IMR-90 (cell line): Measurements from ENCODE around the gene FXYD3. TPM values are rescaled to one million over a fixed set of nuclear protein-coding genes. Genes with fewer than 3 reads are reported as not detected.

ENCODE experiments used
- ATAC-seq: fragments of 200-7000 bp; cut with Tn5 transposase; 2 replicates; pipeline ENCODE4 v1.9.1; 2020; ENCODE audit warnings: low read depth, mild to moderate bottlenecking, moderate library complexity
- BruUV-seq: library from RNA; stranded (reverse); fragments of 400-500 nt; replicated peaks from 2 replicates; lab custom pipeline; 2021; lab: Mats Ljungman, UMichigan
- CTCF ChIA-PET: fragments of 300-600 bp; formaldehyde crosslinking; extraction: SDS; loops from one replicate; lab custom pipeline; 2021; ENCODE audit warnings: antibody characterized with exemption; lab: Yijun Ruan, JAX
- POLR2A ChIA-PET: fragments of 300-600 bp; sonication (Branson Sonifier 250); formaldehyde crosslinking; loops from one replicate; lab custom pipeline; 2022; ENCODE audit warnings: antibody characterized with exemption; ENCODE audit not compliant: unreplicated experiment; lab: Charles Lee
- DNase-seq: peaks from one replicate; pipeline ENCODE4 v3.0.0; 2013
- H2AFZ ChIP-seq: replicated peaks from 2 replicates; pipeline ENCODE3; 2013; ENCODE audit warnings: low read length, mild to moderate bottlenecking; ENCODE audit not compliant: poor library complexity
- H2AK5ac ChIP-seq: 2 replicates; pipeline ENCODE4 v1.6.1; 2013; ENCODE audit warnings: low read depth, low read length, inconsistent platforms
- H2AK9ac ChIP-seq: replicated peaks from 2 replicates; pipeline ENCODE3; 2013; ENCODE audit warnings: mild to moderate bottlenecking, low read depth, low read length, moderate library complexity; ENCODE audit not compliant: poor library complexity
- H2BK120ac ChIP-seq: 2 replicates; pipeline ENCODE4 v1.6.1; 2013; ENCODE audit warnings: low read depth, low read length, inconsistent platforms
- H2BK15ac ChIP-seq: 3 replicates; pipeline ENCODE4 v1.6.1; 2013; ENCODE audit warnings: low read depth, low read length, inconsistent platforms
- H2BK20ac ChIP-seq: 2 replicates; pipeline ENCODE4 v1.6.1; 2013; ENCODE audit warnings: low read depth, mild to moderate bottlenecking, inconsistent platforms, low read length, moderate library complexity
- H2BK5ac ChIP-seq: 2 replicates; pipeline ENCODE4 v1.6.1; 2013; ENCODE audit warnings: mild to moderate bottlenecking, low read depth, low read length, inconsistent platforms; ENCODE audit not compliant: poor library complexity, severe bottlenecking
- H3K14ac ChIP-seq: replicated peaks from 2 replicates; pipeline ENCODE4 v1.6.1; 2013; ENCODE audit warnings: low read depth, low read length, inconsistent platforms
- H3K18ac ChIP-seq: 2 replicates; pipeline ENCODE4 v1.6.1; 2013; ENCODE audit warnings: low read depth, low read length, control low read depth
- H3K23ac ChIP-seq: 2 replicates; pipeline ENCODE4 v1.6.1; 2013; ENCODE audit warnings: low read depth, low read length, inconsistent platforms
- H3K27ac ChIP-seq: 2 replicates; pipeline ENCODE4 v1.5.1; 2013; ENCODE audit warnings: mild to moderate bottlenecking, control low read depth, low read length; ENCODE audit not compliant: insufficient read depth
- H3K27me3 ChIP-seq: 2 replicates; pipeline ENCODE4 v1.6.1; 2013; ENCODE audit warnings: low read length; ENCODE audit not compliant: control insufficient read depth, insufficient read depth
- H3K36me3 ChIP-seq: 2 replicates; pipeline ENCODE4 v1.6.1; 2013; ENCODE audit warnings: low read length, mixed read lengths; ENCODE audit not compliant: control insufficient read depth, insufficient read depth
- H3K4ac ChIP-seq: 2 replicates; pipeline ENCODE4 v1.6.1; 2013; ENCODE audit warnings: low read depth, low read length, inconsistent platforms
- H3K4me1 ChIP-seq: 2 replicates; pipeline ENCODE4 v1.6.1; 2013; ENCODE audit warnings: low read length, mixed read lengths; ENCODE audit not compliant: control insufficient read depth, insufficient read depth
- H3K4me2 ChIP-seq: 2 replicates; pipeline ENCODE4 v1.6.1; 2013; ENCODE audit warnings: low read depth, mild to moderate bottlenecking, control low read depth, low read length, moderate library complexity
- H3K4me3 ChIP-seq: 2 replicates; pipeline ENCODE4 v1.5.1; 2013; ENCODE audit warnings: low read depth, mild to moderate bottlenecking, control low read depth, low read length, moderate library complexity; ENCODE audit not compliant: insufficient read depth
- H3K56ac ChIP-seq: 2 replicates; pipeline ENCODE4 v1.6.1; 2013; ENCODE audit warnings: low read length, inconsistent platforms; ENCODE audit not compliant: insufficient read depth; ENCODE audit errors: extremely low read depth
- H3K79me1 ChIP-seq, 2 experiments: 2 replicates each; pipeline ENCODE4 v1.6.1; 2013; ENCODE audit warnings: low read length in 2 of 2, inconsistent platforms in 1 of 2, low read depth in 1 of 2
- H3K9ac ChIP-seq: 2 replicates; pipeline ENCODE4 v1.6.1; 2013; ENCODE audit warnings: low read depth, low read length, control low read depth
- H3K9me1 ChIP-seq: 2 replicates; pipeline ENCODE4 v1.6.1; 2013; ENCODE audit warnings: low read length, inconsistent platforms; ENCODE audit not compliant: insufficient read depth
- H3K9me3 ChIP-seq: 2 replicates; pipeline ENCODE4 v1.6.1; 2013; ENCODE audit warnings: low read length; ENCODE audit not compliant: control insufficient read depth, insufficient read depth
- H4K20me1 ChIP-seq: 2 replicates; pipeline ENCODE4 v1.6.1; 2013; ENCODE audit warnings: low read length, inconsistent platforms; ENCODE audit not compliant: insufficient read depth
- H4K5ac ChIP-seq: 2 replicates; pipeline ENCODE4 v1.6.1; 2013; ENCODE audit warnings: mild to moderate bottlenecking, low read depth, low read length, control low read depth
- H4K8ac ChIP-seq, 2 experiments: 2 replicates each; pipeline ENCODE4 v1.6.1; 2013; ENCODE audit warnings: low read depth in 2 of 2, low read length in 2 of 2, control low read depth in 1 of 2, inconsistent platforms in 1 of 2
- H4K91ac ChIP-seq: 2 replicates; pipeline ENCODE4 v1.6.1; 2013; ENCODE audit warnings: low read depth, low read length, inconsistent platforms; ENCODE audit not compliant: insufficient read depth
- BHLHE40 ChIP-seq: fragments of 150-350 bp; IDR thresholded peaks from 2 replicates; pipeline ENCODE4 v1.6.1; 2016; ENCODE audit warnings: mild to moderate bottlenecking, low read depth, low read length
- MXI1 ChIP-seq: IDR thresholded peaks from 2 replicates; pipeline ENCODE4 v1.6.1; 2012; ENCODE audit warnings: low read depth, mild to moderate bottlenecking, low read length, moderate library complexity, borderline replicate concordance
- RAD21 ChIP-seq: IDR thresholded peaks from 2 replicates; pipeline ENCODE4 v1.6.1; 2012; ENCODE audit warnings: low read length, improper control_type of control experiment
- RCOR1 ChIP-seq: IDR thresholded peaks from 2 replicates; pipeline ENCODE4 v1.6.1; 2012; ENCODE audit warnings: mild to moderate bottlenecking, low read length, improper control_type of control experiment; ENCODE audit not compliant: insufficient replicate concordance
- RFX5 ChIP-seq: IDR thresholded peaks from 2 replicates; pipeline ENCODE4 v1.8.0; 2012; ENCODE audit warnings: low read depth, mild to moderate bottlenecking, low read length, moderate library complexity
- SMC3 ChIP-seq: fragments of 150-350 bp; IDR thresholded peaks from 2 replicates; pipeline ENCODE4 v1.6.1; 2016; ENCODE audit warnings: low read depth, mild to moderate bottlenecking, antibody characterized with exemption, low read length, moderate library complexity
- USF2 ChIP-seq: fragments of 150-350 bp; IDR thresholded peaks from 2 replicates; pipeline ENCODE4 v1.6.1; 2017; ENCODE audit warnings: mild to moderate bottlenecking, antibody characterized with exemption, low read length, low read depth
- WGBS, 2 experiments: methylation state at CpG; one replicate each; pipeline versions ENCODE4 v1.1.5 to v1.1.7; 2013; ENCODE audit warnings: missing lambda C conversion rate in 2 of 2; ENCODE audit not compliant: insufficient read length in 1 of 2; ENCODE audit errors: extremely low coverage in 2 of 2; 5-methylcytosine and 5-hydroxymethylcytosine counted together
- dilution Hi-C: fragments of 300-500 bp; cut with HindIII; formaldehyde crosslinking; loops from one replicate; pipeline ENCODE4 v1.14.3; 2018; ENCODE audit warnings: low sequenced_read_pairs; ENCODE audit not compliant: unreplicated experiment
- in situ Hi-C: fragments of 300-500 bp; cut with MboI; formaldehyde crosslinking; loops from 3 replicates; pipeline ENCODE4 v1.14.3; 2019; ENCODE audit warnings: low sequenced_read_pairs, inconsistent platforms, mixed read lengths
- intact Hi-C: fragments of 100-400 bp; cut with micrococcal nuclease; formaldehyde crosslinking; loops from 2 replicates; pipeline ENCODE4 v1.10.0; 2022
- polyA plus RNA-seq, 3 experiments: library from polyadenylated mRNA; depleted of rRNA; stranded (reverse); fragments of >200 nt; gene quantifications; 2 replicates each; pipeline ENCODE4 v1.2.3, GENCODE V29; 2012; ENCODE audit warnings: low replicate concordance in 1 of 3
- total RNA-seq: library from RNA; depleted of rRNA; stranded (reverse); fragments of >200 nt; gene quantifications from 2 replicates; pipeline ENCODE4 v1.2.3, GENCODE V29; 2012

Gene FXYD3
- total and polyA plus RNA-seq, 2 of the 4 experiments (the other 2 are of a cell fraction), result not detected

- no peak for TF ChIP-seq BHLHE40
- TF ChIP-seq USF2, result no peak
- no peak for TF ChIP-seq SMC3
- no peak for TF ChIP-seq RAD21
Observed at GRCh38 chr19:35133826-35134225, 18.2 kb downstream of the FXYD3 start (continued).

- WGBS, 2 experiments, result no CpG with 5 or more reads among the region's 15 CpGs
- H4K8ac ChIP-seq, result no peak within 1 kb of the TSS
- ChIA-PET POLR2A (no interaction called here), CTCF (interaction anchor here (1.6 to 3.2 kb wide), 2 partner anchors 68 to 71 kb away, joined by 3 to 18 read pairs; no protein-coding TSS in a partner anchor)
- H2BK5ac ChIP-seq, result no peak within 1 kb of the TSS
- H2AK9ac ChIP-seq, result peak within 1 kb of the TSS; percentile 28
- no peak within 1 kb of the TSS for H3K4me3 ChIP-seq
- H3K9me3 ChIP-seq, result no peaks in the 10 kb centered on the region
- H3K4me2 ChIP-seq, result no peak within 1 kb of the TSS
- no TSS peak for BruUV-seq
- TF ChIP-seq RCOR1, result no peak
- no peak for TF ChIP-seq RFX5
- no peak for TF ChIP-seq MXI1
- no peak for TF ChIP-seq RAD21
- no peaks in the 10 kb centered on the region for H3K79me1 ChIP-seq
- no peak within 1 kb of the TSS for H3K23ac ChIP-seq
- no peak within 1 kb of the TSS for H4K5ac ChIP-seq
- H3K9me1 ChIP-seq, result 0 out of 2 replicates have a peak, but pooled peaks cover under 1% of the 10 kb centered on the region
- H3K4me1 ChIP-seq, result peaks cover 14% of the 10 kb centered on the region
- no peak within 1 kb of the TSS for H2BK120ac ChIP-seq
- H2BK20ac ChIP-seq, result no peak within 1 kb of the TSS
- intact Hi-C loops (loop anchor here (1.0 to 2.0 kb wide), 3 partner anchors 67 to 161 kb away; no protein-coding TSS in a partner anchor), in situ Hi-C loops (loop anchor here (5.0 kb wide), 1 partner anchor 67 kb away; no protein-coding TSS in a partner anchor), dilution Hi-C loops (no loop called here)
- DNase-seq, result no peak
- H2AK5ac ChIP-seq, result peak within 1 kb of the TSS; percentile 83; the same call in 1 of the 2 replicates
- no peak within 1 kb of the TSS for H3K18ac ChIP-seq
- no peak within 1 kb of the TSS for H3K4ac ChIP-seq
- H3K27me3 ChIP-seq, result peaks cover 14% of the 10 kb centered on the region; the same call in 1 of the 2 replicates
- no peak within 1 kb of the TSS for H2BK15ac ChIP-seq
- H3K14ac ChIP-seq, result no peak within 1 kb of the TSS
- no peak within 1 kb of the TSS for H3K9ac ChIP-seq
- ATAC-seq, result no peak
- no peak within 1 kb of the TSS for H4K91ac ChIP-seq
- H4K20me1 ChIP-seq, result peaks cover 3% of the 10 kb centered on the region; the same call in 1 of the 2 replicates
- H3K27ac ChIP-seq, result no peak within 1 kb of the TSS
- H2AFZ ChIP-seq, result peak within 1 kb of the TSS; percentile 58
- no peaks in the 10 kb centered on the region for H3K36me3 ChIP-seq
- H3K56ac ChIP-seq, result no peak within 1 kb of the TSS
Observed at GRCh38 chr19:35134601-35135242, 19.1 kb downstream of the FXYD3 start, which contains the start of gene LGI4. LGI4 (minus strand) TSS chr19:35135059; CDS start chr19:35134680, 379 bp downstream.
